Measurements from ENCODE around the gene ERN1.

Gene ERN1

DNA sequence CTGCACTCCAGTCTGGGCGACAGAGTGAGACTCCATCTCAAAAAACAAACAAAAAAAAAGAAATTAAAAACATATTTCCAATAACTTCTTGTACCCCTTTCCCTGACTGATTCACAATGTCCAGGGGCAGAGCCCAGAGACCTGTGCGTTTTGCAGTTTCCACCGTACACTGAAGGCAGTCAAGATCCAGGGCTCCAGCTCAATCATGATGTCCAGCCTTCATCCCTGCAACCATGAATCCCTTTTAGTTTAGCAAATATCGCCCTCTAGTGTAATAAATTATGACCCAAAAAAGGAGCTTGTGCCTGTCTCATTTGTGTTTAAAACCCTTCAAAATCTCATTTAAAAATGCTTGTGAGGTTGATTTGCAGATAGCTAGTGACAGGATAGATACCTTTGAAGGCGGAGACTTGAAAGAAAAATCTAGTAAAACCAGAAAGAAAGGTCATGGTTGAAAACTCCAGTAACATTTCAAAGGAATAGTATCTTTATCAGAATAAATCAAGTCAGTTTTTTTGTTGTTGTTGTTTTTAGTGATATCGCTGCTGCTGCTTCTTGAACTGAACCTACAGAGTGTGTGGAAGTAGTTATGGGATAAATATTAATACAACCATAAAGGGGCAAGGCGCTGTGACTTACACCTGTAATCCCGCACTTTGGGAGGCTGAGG, 3.7 kb upstream of the ERN1 start:
- Histone ChIP-seq H3K4me1 (peaks cover 0 to 17% (median 10%) of the 10 kb centered on the region in 4 donors), H3K4me3 (no peak overlapping the region), H3K27ac (no peak overlapping the region), H3K27me3 (no peaks in the 10 kb centered on the region), H3K9me3 (no peaks in the 10 kb centered on the region), H3K36me3 (no peaks in the 10 kb centered on the region)
- TF ChIP-seq, protein P1, sequence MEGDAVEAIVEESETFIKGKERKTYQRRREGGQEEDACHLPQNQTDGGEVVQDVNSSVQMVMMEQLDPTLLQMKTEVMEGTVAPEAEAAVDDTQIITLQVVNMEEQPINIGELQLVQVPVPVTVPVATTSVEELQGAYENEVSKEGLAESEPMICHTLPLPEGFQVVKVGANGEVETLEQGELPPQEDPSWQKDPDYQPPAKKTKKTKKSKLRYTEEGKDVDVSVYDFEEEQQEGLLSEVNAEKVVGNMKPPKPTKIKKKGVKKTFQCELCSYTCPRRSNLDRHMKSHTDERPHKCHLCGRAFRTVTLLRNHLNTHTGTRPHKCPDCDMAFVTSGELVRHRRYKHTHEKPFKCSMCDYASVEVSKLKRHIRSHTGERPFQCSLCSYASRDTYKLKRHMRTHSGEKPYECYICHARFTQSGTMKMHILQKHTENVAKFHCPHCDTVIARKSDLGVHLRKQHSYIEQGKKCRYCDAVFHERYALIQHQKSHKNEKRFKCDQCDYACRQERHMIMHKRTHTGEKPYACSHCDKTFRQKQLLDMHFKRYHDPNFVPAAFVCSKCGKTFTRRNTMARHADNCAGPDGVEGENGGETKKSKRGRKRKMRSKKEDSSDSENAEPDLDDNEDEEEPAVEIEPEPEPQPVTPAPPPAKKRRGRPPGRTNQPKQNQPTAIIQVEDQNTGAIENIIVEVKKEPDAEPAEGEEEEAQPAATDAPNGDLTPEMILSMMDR (IDR thresholded peaks at IDR 0.05), result peak; percentile 62 to 79
- intact Hi-C loops (cut with DNase I; ENCODE audit: low total_unique reads), result loop anchor here (5.0 to 10.0 kb wide), 2 partner anchors 69 to 106 kb away; no protein-coding TSS in a partner anchor
- no peak for DNase-seq

- Histone ChIP-seq H3K4me1 (peaks cover 0 to 32% (median 15%) of the 10 kb centered on the region in 4 donors), H3K36me3 (no peaks in the 10 kb centered on the region), H3K9me3 (no peaks in the 10 kb centered on the region), H3K27me3 (no peaks in the 10 kb centered on the region), H3K27ac (peak overlapping the region; percentile 98 to 99), H3K4me3 (no peak overlapping the region)
- intact Hi-C loops (cut with DNase I; ENCODE audit: low total_unique reads), result loop anchor here (5.0 to 10.0 kb wide), 2 partner anchors 67 to 104 kb away; no protein-coding TSS in a partner anchor
- DNase-seq, result no peak
- TF ChIP-seq, protein P1 (IDR thresholded peaks at IDR 0.05), result no peak
Observed at GRCh38 chr17:64131606-64132270, 1.8 kb upstream of the ERN1 start.

GRCh38 chr17:64130559-64131001, 636 bp upstream of the ERN1 start:
- peaks cover 0 to 36% (median 15%) of the 10 kb centered on the region in 4 donors for H3K4me1 ChIP-seq

DNA sequence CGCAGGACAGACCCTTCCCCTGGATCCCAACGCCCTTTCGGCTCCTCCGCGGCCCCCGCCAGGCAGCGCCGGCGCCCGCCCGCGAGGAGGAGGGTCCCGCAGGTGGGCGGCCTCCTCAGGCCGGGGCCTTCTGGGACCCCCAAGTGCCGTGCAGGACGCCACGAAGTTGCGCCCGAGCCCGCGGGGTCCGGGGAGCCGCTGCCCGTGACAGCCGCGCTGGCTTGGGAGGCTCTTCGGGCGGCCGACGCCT, 504 bp downstream of the ERN1 start:
- H3K4me3 ChIP-seq, result peak overlapping the region; percentile 92 to 95
- H3K4me1 ChIP-seq, result peaks cover 0 to 36% (median 15%) of the 10 kb centered on the region in 4 donors
- intact Hi-C loops (cut with DNase I; ENCODE audit: low total_unique reads), result no loop called here
- H3K36me3 ChIP-seq, result no peaks in the 10 kb centered on the region
- H3K9me3 ChIP-seq, result no peaks in the 10 kb centered on the region
- DNase-seq, result no peak
- TF ChIP-seq, protein P1 (IDR thresholded peaks at IDR 0.05), result no peak
- peak overlapping the region; percentile 98 to 99 for H3K27ac ChIP-seq
- no peaks in the 10 kb centered on the region for H3K27me3 ChIP-seq

More at GRCh38 chr17:64130559-64131001, 636 bp upstream of the ERN1 start:
- TF ChIP-seq, protein P1 (IDR thresholded peaks at IDR 0.05), result no peak
- H3K4me3 ChIP-seq, result peak overlapping the region; percentile 92 to 95
- intact Hi-C loops (cut with DNase I; ENCODE audit: low total_unique reads), result loop anchor here (5.0 to 10.0 kb wide), 2 partner anchors 66 to 103 kb away; no protein-coding TSS in a partner anchor
- H3K36me3 ChIP-seq, result no peaks in the 10 kb centered on the region
- peak; percentile 54 to 80 for DNase-seq
- no peaks in the 10 kb centered on the region for H3K27me3 ChIP-seq
- no peaks in the 10 kb centered on the region for H3K9me3 ChIP-seq
- peak overlapping the region; percentile 98 to 99 for H3K27ac ChIP-seq

GRCh38 chr17:64128787-64129514, 993 bp downstream of the ERN1 start:
- intact Hi-C loops (cut with DNase I; ENCODE audit: low total_unique reads), result no loop called here
- peak overlapping the region; percentile 98 to 99 for H3K27ac ChIP-seq
- H3K9me3 ChIP-seq, result no peaks in the 10 kb centered on the region
- peak overlapping the region; percentile 92 to 95 for H3K4me3 ChIP-seq
- no peaks in the 10 kb centered on the region for H3K36me3 ChIP-seq
- no peaks in the 10 kb centered on the region for H3K27me3 ChIP-seq
- TF ChIP-seq, protein P1 (IDR thresholded peaks at IDR 0.05), result no peak
- peaks cover 0 to 36% (median 15%) of the 10 kb centered on the region in 4 donors for H3K4me1 ChIP-seq
- DNase-seq, result peak; percentile 38 to 76

Data from tibial artery (tissue), 4 donors.